Gastrocnemius medialis (tissue), 4 donors: ENCODE data around the gene ZNF536.

ENCODE experiments used
- CTCF ChIP-seq, 5 experiments: fragments of 450-650 bp in 3 of 5; fragments of 200-600 bp in 2 of 5; sonication (generic) in 2 of 5; IDR thresholded peaks in 4 of 5; conservative IDR thresholded peaks in 1 of 5; 1 replicate in 4 of 5; 2 replicates in 1 of 5; pipeline ENCODE4 v1.5.1; 2016 to 2019; ENCODE audit warnings: antibody characterized with exemption in 5 of 5, mild to moderate bottlenecking in 3 of 5, moderate library complexity in 3 of 5
- POLR2A ChIP-seq, 2 donors: fragments of 450-650 bp; IDR thresholded peaks; one replicate each; pipeline ENCODE4 v1.6.1; 2017; ENCODE audit warnings: antibody characterized with exemption in 2 of 2, mild to moderate bottlenecking in 2 of 2, moderate library complexity in 2 of 2

GRCh38 chr19:30366282-30366681 is 5.9 kb upstream of the ZNF536 start:
- TF ChIP-seq POLR2A (IDR thresholded peaks at IDR 0.05) (no peak), CTCF (IDR thresholded peaks at IDR 0.05 in 4 of 5, conservative IDR thresholded peaks at IDR 0.05 in 1 of 5) (no peak)
